Neural cell (in vitro differentiated cells): ENCODE results near the gene MAP7D2. TPM values are rescaled to one million over a fixed set of nuclear protein-coding genes. Genes with fewer than 3 reads are reported as not detected.

ENCODE experiments used
- H2AFZ ChIP-seq: fragments of 200-600, 300-800 bp; sonication (generic), shearing (Covaris generic); 2 replicates; pipeline ENCODE4 v1.6.0; 2014; ENCODE audit warnings: low read depth, mild to moderate bottlenecking, antibody characterized with exemption, low read length, moderate library complexity
- H3F3A ChIP-seq: fragments of 200-600 bp; shearing (Covaris generic); 2 replicates; pipeline ENCODE4 v1.6.1; 2016; ENCODE audit warnings: mild to moderate bottlenecking, moderate library complexity, mixed read lengths, antibody characterized with exemption, low read length; ENCODE audit not compliant: insufficient read depth, poor library complexity, severe bottlenecking
- H3K27ac ChIP-seq: fragments of 200-600, 300-800 bp; sonication (generic), shearing (Covaris generic); 2 replicates; pipeline ENCODE4 v1.5.1; 2014; ENCODE audit warnings: mild to moderate bottlenecking, low read length, moderate library complexity
- H3K27me3 ChIP-seq: fragments of 300-800, 200-600 bp; sonication (generic), shearing (Covaris generic); 2 replicates; pipeline ENCODE4 v1.6.0; 2014; ENCODE audit warnings: mild to moderate bottlenecking, low read depth, low read length, moderate library complexity; ENCODE audit not compliant: insufficient read depth
- H3K36me3 ChIP-seq: fragments of 300-800, 200-600 bp; sonication (generic), shearing (Covaris generic); 2 replicates; pipeline ENCODE4 v1.5.1; 2014; ENCODE audit warnings: mild to moderate bottlenecking, antibody characterized with exemption, low read length, moderate library complexity; ENCODE audit not compliant: insufficient read depth
- H3K4me2 ChIP-seq: fragments of 300-800, 200-600 bp; sonication (generic), shearing (Covaris generic); 2 replicates; pipeline ENCODE4 v1.6.0; 2014; ENCODE audit warnings: mild to moderate bottlenecking, low read length
- H3K4me3 ChIP-seq: fragments of 300-800, 200-600 bp; sonication (generic), shearing (Covaris generic); 2 replicates; pipeline ENCODE4 v1.5.1; 2014; ENCODE audit warnings: mild to moderate bottlenecking, low read length, moderate library complexity
- H3K79me2 ChIP-seq: fragments of 200-600 bp; shearing (Covaris generic); replicated peaks from 2 replicates; pipeline ENCODE4 v1.6.0; 2014; ENCODE audit warnings: mild to moderate bottlenecking, low read length, moderate library complexity; ENCODE audit not compliant: insufficient read depth
- H3K9ac ChIP-seq: fragments of 300-800, 200-600 bp; sonication (generic), shearing (Covaris generic); 2 replicates; pipeline ENCODE4 v1.6.1; 2016; ENCODE audit warnings: mild to moderate bottlenecking, low read length, mixed read lengths
- H3K9me2 ChIP-seq: fragments of 200-600 bp; shearing (Covaris generic); 2 replicates; pipeline ENCODE4 v1.6.1; 2016; ENCODE audit warnings: mild to moderate bottlenecking, low read length, mixed read lengths; ENCODE audit not compliant: insufficient read depth
- H3K9me3 ChIP-seq: fragments of 200-600, 300-800 bp; sonication (generic), shearing (Covaris generic); 2 replicates; pipeline ENCODE4 v1.6.1; 2016; ENCODE audit warnings: mild to moderate bottlenecking, mixed run types, low read length, moderate library complexity, mixed read lengths
- H4K20me1 ChIP-seq: fragments of 200-600 bp; shearing (Covaris generic); 2 replicates; pipeline ENCODE4 v1.6.1; 2016; ENCODE audit warnings: mild to moderate bottlenecking, mixed run types; ENCODE audit not compliant: insufficient read depth
- EP300 ChIP-seq: fragments of 450-650 bp; conservative IDR thresholded peaks from 2 replicates; pipeline ENCODE4 v1.6.1; 2014; ENCODE audit warnings: antibody characterized with exemption, mild to moderate bottlenecking, moderate library complexity; ENCODE audit not compliant: poor library complexity, severe bottlenecking
- EZH2 ChIP-seq: fragments of 200-600, 300-800 bp; shearing (Covaris generic), sonication (generic); IDR thresholded peaks from 2 replicates; pipeline ENCODE4 v1.6.1; 2014; ENCODE audit warnings: antibody characterized with exemption, low read length, borderline replicate concordance, mild to moderate bottlenecking; ENCODE audit not compliant: insufficient read depth, poor library complexity, severe bottlenecking
- MXI1 ChIP-seq: fragments of 450-650 bp; conservative IDR thresholded peaks from 2 replicates; pipeline ENCODE4 v1.6.1; 2014; ENCODE audit warnings: antibody characterized with exemption, mild to moderate bottlenecking; ENCODE audit not compliant: poor library complexity, severe bottlenecking
- POLR2AphosphoS5 ChIP-seq: IDR thresholded peaks from 2 replicates; pipeline ENCODE4 v1.6.1; 2012
- RAD21 ChIP-seq: fragments of 450-650 bp; conservative IDR thresholded peaks from 2 replicates; pipeline ENCODE4 v1.6.1; 2014; ENCODE audit warnings: antibody characterized with exemption, mild to moderate bottlenecking, moderate library complexity
- SMC3 ChIP-seq: fragments of 450-650 bp; conservative IDR thresholded peaks from 2 replicates; pipeline ENCODE4 v1.6.1; 2014; ENCODE audit warnings: antibody characterized with exemption, mild to moderate bottlenecking, moderate library complexity; ENCODE audit not compliant: poor library complexity
- TAF1 ChIP-seq: IDR thresholded peaks from 2 replicates; pipeline ENCODE4 v1.6.1; 2012; ENCODE audit warnings: low read depth
- polyA plus RNA-seq: library from polyadenylated mRNA; depleted of rRNA; stranded (reverse); fragments of >200 nt; gene quantifications from 2 replicates; pipeline ENCODE4 v1.2.3, GENCODE V29; 2014
- TF ChIP-seq, protein P1 (sequence below): IDR thresholded peaks from 2 replicates; pipeline ENCODE4 v1.6.1; 2012; ENCODE audit warnings: borderline replicate concordance
- TF ChIP-seq, protein P2 (sequence below): fragments of 450-650 bp; IDR thresholded peaks from 2 replicates; pipeline ENCODE4 v1.5.1; 2014; ENCODE audit warnings: antibody characterized with exemption, mild to moderate bottlenecking, moderate library complexity; ENCODE audit not compliant: poor library complexity, severe bottlenecking

MAP7D2 gene
- polyA plus RNA-seq, 1 donor from 2014 or later, result 6.4 TPM

DNA sequence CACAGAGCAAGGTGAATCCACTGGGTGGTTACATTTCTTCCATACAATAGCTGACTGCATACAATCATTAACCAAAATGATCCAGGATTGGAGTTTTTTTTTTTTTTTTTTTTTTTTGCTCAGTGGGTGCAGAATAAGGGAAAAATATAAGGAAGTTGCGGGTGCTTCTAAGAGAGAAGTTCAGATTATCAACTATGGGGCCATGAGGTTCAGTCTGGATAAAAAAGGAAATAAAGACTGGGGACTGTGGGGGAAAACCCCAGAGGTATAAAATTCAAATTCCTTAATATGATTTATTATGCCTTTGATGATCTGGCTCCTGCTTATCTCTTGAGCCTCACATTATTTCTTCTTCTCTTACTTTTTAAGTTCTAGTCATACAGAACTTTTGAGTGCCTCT lies 30.9 kb upstream of the MAP7D2 start:
- no peaks in the 10 kb centered on the region for H3K36me3 ChIP-seq
- H4K20me1 ChIP-seq, result no peaks in the 10 kb centered on the region
- no peaks in the 10 kb centered on the region for H3K9me3 ChIP-seq
- TF ChIP-seq, protein P1, sequence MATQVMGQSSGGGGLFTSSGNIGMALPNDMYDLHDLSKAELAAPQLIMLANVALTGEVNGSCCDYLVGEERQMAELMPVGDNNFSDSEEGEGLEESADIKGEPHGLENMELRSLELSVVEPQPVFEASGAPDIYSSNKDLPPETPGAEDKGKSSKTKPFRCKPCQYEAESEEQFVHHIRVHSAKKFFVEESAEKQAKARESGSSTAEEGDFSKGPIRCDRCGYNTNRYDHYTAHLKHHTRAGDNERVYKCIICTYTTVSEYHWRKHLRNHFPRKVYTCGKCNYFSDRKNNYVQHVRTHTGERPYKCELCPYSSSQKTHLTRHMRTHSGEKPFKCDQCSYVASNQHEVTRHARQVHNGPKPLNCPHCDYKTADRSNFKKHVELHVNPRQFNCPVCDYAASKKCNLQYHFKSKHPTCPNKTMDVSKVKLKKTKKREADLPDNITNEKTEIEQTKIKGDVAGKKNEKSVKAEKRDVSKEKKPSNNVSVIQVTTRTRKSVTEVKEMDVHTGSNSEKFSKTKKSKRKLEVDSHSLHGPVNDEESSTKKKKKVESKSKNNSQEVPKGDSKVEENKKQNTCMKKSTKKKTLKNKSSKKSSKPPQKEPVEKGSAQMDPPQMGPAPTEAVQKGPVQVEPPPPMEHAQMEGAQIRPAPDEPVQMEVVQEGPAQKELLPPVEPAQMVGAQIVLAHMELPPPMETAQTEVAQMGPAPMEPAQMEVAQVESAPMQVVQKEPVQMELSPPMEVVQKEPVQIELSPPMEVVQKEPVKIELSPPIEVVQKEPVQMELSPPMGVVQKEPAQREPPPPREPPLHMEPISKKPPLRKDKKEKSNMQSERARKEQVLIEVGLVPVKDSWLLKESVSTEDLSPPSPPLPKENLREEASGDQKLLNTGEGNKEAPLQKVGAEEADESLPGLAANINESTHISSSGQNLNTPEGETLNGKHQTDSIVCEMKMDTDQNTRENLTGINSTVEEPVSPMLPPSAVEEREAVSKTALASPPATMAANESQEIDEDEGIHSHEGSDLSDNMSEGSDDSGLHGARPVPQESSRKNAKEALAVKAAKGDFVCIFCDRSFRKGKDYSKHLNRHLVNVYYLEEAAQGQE, result no peak
- TF ChIP-seq, protein P2, sequence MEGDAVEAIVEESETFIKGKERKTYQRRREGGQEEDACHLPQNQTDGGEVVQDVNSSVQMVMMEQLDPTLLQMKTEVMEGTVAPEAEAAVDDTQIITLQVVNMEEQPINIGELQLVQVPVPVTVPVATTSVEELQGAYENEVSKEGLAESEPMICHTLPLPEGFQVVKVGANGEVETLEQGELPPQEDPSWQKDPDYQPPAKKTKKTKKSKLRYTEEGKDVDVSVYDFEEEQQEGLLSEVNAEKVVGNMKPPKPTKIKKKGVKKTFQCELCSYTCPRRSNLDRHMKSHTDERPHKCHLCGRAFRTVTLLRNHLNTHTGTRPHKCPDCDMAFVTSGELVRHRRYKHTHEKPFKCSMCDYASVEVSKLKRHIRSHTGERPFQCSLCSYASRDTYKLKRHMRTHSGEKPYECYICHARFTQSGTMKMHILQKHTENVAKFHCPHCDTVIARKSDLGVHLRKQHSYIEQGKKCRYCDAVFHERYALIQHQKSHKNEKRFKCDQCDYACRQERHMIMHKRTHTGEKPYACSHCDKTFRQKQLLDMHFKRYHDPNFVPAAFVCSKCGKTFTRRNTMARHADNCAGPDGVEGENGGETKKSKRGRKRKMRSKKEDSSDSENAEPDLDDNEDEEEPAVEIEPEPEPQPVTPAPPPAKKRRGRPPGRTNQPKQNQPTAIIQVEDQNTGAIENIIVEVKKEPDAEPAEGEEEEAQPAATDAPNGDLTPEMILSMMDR, result no peak
- no peak for TF ChIP-seq RAD21
- TF ChIP-seq EP300, result no peak
- TF ChIP-seq EZH2, result no peak
- no peaks in the 10 kb centered on the region for H3K27me3 ChIP-seq
- no peak overlapping the region for H3K9ac ChIP-seq
- no peak overlapping the region for H3K4me3 ChIP-seq
- no peak overlapping the region for H3K27ac ChIP-seq
- no peaks in the 10 kb centered on the region for H3F3A ChIP-seq
- H3K4me2 ChIP-seq, result no peak overlapping the region
- no peak overlapping the region for H2AFZ ChIP-seq
- no peaks in the 10 kb centered on the region for H3K9me2 ChIP-seq
- H3K79me2 ChIP-seq, result no peaks in the 10 kb centered on the region

DNA sequence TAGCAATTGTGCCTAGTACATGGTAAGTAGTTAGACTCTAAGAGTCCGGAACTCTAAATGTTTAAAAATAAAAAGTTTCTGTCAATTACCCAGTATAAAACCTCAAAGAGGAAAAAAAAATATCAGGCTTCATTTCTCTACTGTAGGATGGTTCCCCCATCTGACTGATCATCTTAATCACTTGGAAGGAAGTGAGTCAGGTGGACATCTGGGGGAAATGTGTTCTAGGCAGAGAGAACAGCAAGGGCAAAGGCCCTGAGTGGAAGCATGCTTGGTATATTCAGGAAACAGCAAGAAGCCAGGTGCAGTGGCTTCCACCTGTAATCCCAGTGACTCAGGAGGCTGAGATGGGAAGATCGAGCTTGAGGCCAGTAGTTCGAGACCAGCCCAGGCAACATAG lies 27.8 kb upstream of the MAP7D2 start:
- H2AFZ ChIP-seq, result no peak overlapping the region
- H3K27ac ChIP-seq, result no peak overlapping the region
- H3K9me3 ChIP-seq, result no peaks in the 10 kb centered on the region
- no peaks in the 10 kb centered on the region for H3F3A ChIP-seq
- H3K4me2 ChIP-seq, result no peak overlapping the region
- TF ChIP-seq RAD21, result no peak
- TF ChIP-seq, protein P1, result no peak
- TF ChIP-seq, protein P2, result no peak
- no peak for TF ChIP-seq TAF1
- no peak for TF ChIP-seq EZH2
- TF ChIP-seq EP300, result no peak
- no peak for TF ChIP-seq SMC3
- TF ChIP-seq MXI1, result no peak
- no peak for TF ChIP-seq POLR2AphosphoS5
- no peaks in the 10 kb centered on the region for H3K36me3 ChIP-seq
- no peaks in the 10 kb centered on the region for H4K20me1 ChIP-seq
- no peak overlapping the region for H3K9ac ChIP-seq
- peaks cover 18% of the 10 kb centered on the region for H3K79me2 ChIP-seq
- H3K4me3 ChIP-seq, result no peak overlapping the region
- H3K27me3 ChIP-seq, result no peaks in the 10 kb centered on the region
- H3K9me2 ChIP-seq, result no peaks in the 10 kb centered on the region
